Stimulated activated CD8-positive, alpha-beta memory T cell treated with anti-CD3 and anti-CD28 coated beads, Interleukin-4, amount 100 ng/mL, for 24 hours (primary cell): ENCODE measurements around the gene MAP3K5.

Experiments used
- DNase-seq: peaks from one replicate; pipeline ENCODE4 v3.0.0-alpha.2; 2020; ENCODE audit warnings: low read depth

MAP3K5 gene

GRCh38 chr6:136749359-136749997 lies 42.8 kb downstream of the MAP3K5 start:
- DNase-seq, result no peak

GRCh38 chr6:136747507-136747906 lies 44.8 kb downstream of the MAP3K5 start:
- DNase-seq, result no peak

GRCh38 chr6:136745300-136745699 lies 47.0 kb downstream of the MAP3K5 start:
- no peak for DNase-seq

- DNase-seq, result no peak
Measured at GRCh38 chr6:136744889-136745288, 47.4 kb downstream of the MAP3K5 start.

- no peak for DNase-seq
Measured at GRCh38 chr6:136742125-136742524, 50.2 kb downstream of the MAP3K5 start.

- no peak for DNase-seq
Measured at GRCh38 chr6:136740050-136740974, 52.0 kb downstream of the MAP3K5 start.

GRCh38 chr6:136739501-136739900 lies 52.8 kb downstream of the MAP3K5 start:
- DNase-seq, result no peak

- no peak for DNase-seq
Measured at GRCh38 chr6:136739071-136739470, 53.2 kb downstream of the MAP3K5 start.

- DNase-seq, result no peak
Measured at GRCh38 chr6:136738692-136739057, 53.6 kb downstream of the MAP3K5 start.

- no peak for DNase-seq
Measured at GRCh38 chr6:136737871-136738691, 54.2 kb downstream of the MAP3K5 start.

GRCh38 chr6:136737374-136737844 lies 54.9 kb downstream of the MAP3K5 start:
- DNase-seq, result no peak

- no peak for DNase-seq
Measured at GRCh38 chr6:136736281-136736960, 55.9 kb downstream of the MAP3K5 start.

GRCh38 chr6:136734977-136735376 lies 57.3 kb downstream of the MAP3K5 start:
- no peak for DNase-seq

GRCh38 chr6:136732889-136733288 lies 59.4 kb downstream of the MAP3K5 start:
- DNase-seq, result no peak

- DNase-seq, result no peak
Measured at GRCh38 chr6:136729832-136730231, 62.4 kb downstream of the MAP3K5 start.

- DNase-seq, result no peak
Measured at GRCh38 chr6:136728976-136729515, 63.2 kb downstream of the MAP3K5 start.

- DNase-seq, result no peak
Measured at GRCh38 chr6:136728033-136728939, 64.0 kb downstream of the MAP3K5 start.

- no peak for DNase-seq
Measured at GRCh38 chr6:136726837-136727557, 65.3 kb downstream of the MAP3K5 start.

GRCh38 chr6:136725124-136725523 lies 67.2 kb downstream of the MAP3K5 start:
- DNase-seq, result no peak

- DNase-seq, result peak; percentile 22
Measured at GRCh38 chr6:136723780-136724179, 68.5 kb downstream of the MAP3K5 start.
